HEK293T (cell line): ENCODE measurements around the gene ZDHHC17.

Experiments used
- ARNT ChIP-seq: fragments of 450-650 bp; IDR thresholded peaks from 2 replicates; pipeline ENCODE4 v1.6.1; 2017; ENCODE audit warnings: mild to moderate bottlenecking
- BHLHE40 ChIP-seq: fragments of 450-650 bp; IDR thresholded peaks from 2 replicates; pipeline ENCODE4 v1.6.1; 2016; ENCODE audit warnings: mild to moderate bottlenecking, moderate library complexity, borderline replicate concordance
- ELF4 ChIP-seq: fragments of 450-650 bp; IDR thresholded peaks from 2 replicates; pipeline ENCODE4 v1.6.1; 2017; ENCODE audit warnings: antibody characterized with exemption
- FOXA1 ChIP-seq: fragments of 450-650 bp; IDR thresholded peaks from 2 replicates; pipeline ENCODE4 v1.6.1; 2016; ENCODE audit warnings: mild to moderate bottlenecking
- FOXK2 ChIP-seq: fragments of 450-650 bp; IDR thresholded peaks from 2 replicates; pipeline ENCODE4 v1.6.1; 2016; ENCODE audit warnings: mild to moderate bottlenecking
- FOXM1 ChIP-seq: fragments of 450-650 bp; IDR thresholded peaks from 2 replicates; pipeline ENCODE4 v1.6.1; 2017; ENCODE audit warnings: mild to moderate bottlenecking, borderline replicate concordance
- HDGF ChIP-seq: fragments of 450-650 bp; IDR thresholded peaks from 2 replicates; pipeline ENCODE4 v1.6.1; 2017; ENCODE audit warnings: antibody characterized with exemption, borderline replicate concordance
- L3MBTL2 ChIP-seq: fragments of 450-650 bp; conservative IDR thresholded peaks from 2 replicates; pipeline ENCODE4 v1.6.1; 2016; ENCODE audit warnings: mild to moderate bottlenecking
- LEF1 ChIP-seq: fragments of 450-650 bp; IDR thresholded peaks from 2 replicates; pipeline ENCODE4 v1.6.1; 2017; ENCODE audit warnings: mild to moderate bottlenecking, borderline replicate concordance
- PKNOX1 ChIP-seq: fragments of 450-650 bp; IDR thresholded peaks from 2 replicates; pipeline ENCODE4 v1.6.1; 2016
- SP1 ChIP-seq: fragments of 450-650 bp; IDR thresholded peaks from 2 replicates; pipeline ENCODE4 v1.6.1; 2017
- SUZ12 ChIP-seq: fragments of 450-650 bp; IDR thresholded peaks from 2 replicates; pipeline ENCODE4 v1.6.1; 2016; ENCODE audit warnings: mild to moderate bottlenecking
- TARDBP ChIP-seq: fragments of 450-650 bp; IDR thresholded peaks from 2 replicates; pipeline ENCODE4 v1.6.1; 2016
- ZNF384 ChIP-seq: fragments of 450-650 bp; IDR thresholded peaks from 2 replicates; pipeline ENCODE4 v1.6.1; 2016

- TF ChIP-seq ZNF384 (no peak), BHLHE40 (no peak), HDGF (no peak), FOXM1 (no peak), PKNOX1 (no peak), SP1 (no peak), ARNT (no peak), ELF4 (no peak), FOXA1 (no peak), TARDBP (no peak), SUZ12 (no peak), LEF1 (no peak), FOXK2 (no peak), L3MBTL2 (no peak)
Observed at GRCh38 chr12:76871742-76872141, 107.8 kb downstream of the ZDHHC17 start.
